A673 (cell line): ENCODE results near the gene SYNJ2. TPM values are rescaled to one million over a fixed set of nuclear protein-coding genes. Genes with fewer than 3 reads are reported as not detected.

Source experiments
- BruUV-seq: library from RNA; stranded (reverse); fragments of 400-500 nt; replicated peaks from 2 replicates; lab custom pipeline; 2021; lab: Mats Ljungman, UMichigan
- CTCF ChIA-PET: fragments of 300-600 bp; sonication (Branson Sonifier 250); formaldehyde crosslinking; loops from one replicate; lab custom pipeline; 2022; ENCODE audit warnings: antibody characterized with exemption; lab: Charles Lee
- POLR2A ChIA-PET: fragments of 300-600 bp; sonication (Branson Sonifier 250); formaldehyde crosslinking; loops from one replicate; lab custom pipeline; 2022; ENCODE audit warnings: antibody characterized with exemption; ENCODE audit not compliant: low non-redundant PET; lab: Charles Lee
- DNase-seq: peaks from one replicate; pipeline ENCODE4 v3.0.0-alpha.2; 2015; ENCODE audit warnings: low spot score
- H3K27ac ChIP-seq: fragments of 200-600 bp; sonication (generic); 2 replicates; pipeline ENCODE4 v1.5.1; 2016; ENCODE audit warnings: mixed run types, low read depth, mild to moderate bottlenecking, mixed read lengths, antibody characterized with exemption, low read length; ENCODE audit not compliant: poor library complexity, severe bottlenecking
- H3K27me3 ChIP-seq: fragments of 200-600 bp; sonication (generic); replicated peaks from 2 replicates; pipeline ENCODE4 v1.6.1; 2017; ENCODE audit warnings: mixed run types, low read depth, mild to moderate bottlenecking, mixed read lengths, antibody characterized with exemption, low read length; ENCODE audit not compliant: insufficient read depth, poor library complexity
- H3K36me3 ChIP-seq: fragments of 200-600 bp; sonication (generic); 2 replicates; pipeline ENCODE4 v1.6.1; 2016; ENCODE audit warnings: mixed run types, mild to moderate bottlenecking, mixed read lengths, antibody characterized with exemption, low read length; ENCODE audit not compliant: insufficient read depth, poor library complexity, severe bottlenecking
- H3K4me1 ChIP-seq: fragments of 200-600 bp; sonication (generic); 2 replicates; pipeline ENCODE4 v1.6.1; 2017; ENCODE audit warnings: mixed run types, mild to moderate bottlenecking, mixed read lengths, antibody characterized with exemption, low read length; ENCODE audit not compliant: insufficient read depth, poor library complexity, severe bottlenecking
- H3K4me3 ChIP-seq: fragments of 200-600 bp; sonication (generic); 2 replicates; pipeline ENCODE4 v1.5.1; 2016; ENCODE audit warnings: low read depth, mixed run types, mild to moderate bottlenecking, mixed read lengths, low read length; ENCODE audit not compliant: poor library complexity, severe bottlenecking
- H3K9me3 ChIP-seq: fragments of 200-600 bp; sonication (generic); 2 replicates; pipeline ENCODE4 v1.6.1; 2016; ENCODE audit warnings: mixed run types, low read depth, mild to moderate bottlenecking, mixed read lengths, antibody characterized with exemption, low read length; ENCODE audit not compliant: poor library complexity, severe bottlenecking
- CTCF ChIP-seq: fragments of 300-800, 200-600 bp; sonication (generic); conservative IDR thresholded peaks from 2 replicates; pipeline ENCODE4 v1.5.1; 2017; ENCODE audit warnings: low read depth, mild to moderate bottlenecking, antibody characterized with exemption, low read length, moderate library complexity, mixed read lengths
- EZH2 ChIP-seq: fragments of 200-600 bp; sonication (generic); IDR thresholded peaks from 2 replicates; pipeline ENCODE4 v1.6.1; 2017; ENCODE audit warnings: borderline replicate concordance, low read depth, mild to moderate bottlenecking, mixed read lengths, antibody characterized with exemption, low read length; ENCODE audit not compliant: poor library complexity, severe bottlenecking
- intact Hi-C: fragments of 100-400 bp; cut with micrococcal nuclease; formaldehyde crosslinking; loops from one replicate; pipeline ENCODE4 v1.10.0; 2022; ENCODE audit not compliant: unreplicated experiment
- total RNA-seq: library from RNA; stranded (reverse); gene quantifications from 2 replicates; pipeline ENCODE4 v1.2.3, GENCODE V29; 2021

The SYNJ2 gene
- total RNA-seq, 1 experiment from 2014 or later, result 37.0 TPM

DNA sequence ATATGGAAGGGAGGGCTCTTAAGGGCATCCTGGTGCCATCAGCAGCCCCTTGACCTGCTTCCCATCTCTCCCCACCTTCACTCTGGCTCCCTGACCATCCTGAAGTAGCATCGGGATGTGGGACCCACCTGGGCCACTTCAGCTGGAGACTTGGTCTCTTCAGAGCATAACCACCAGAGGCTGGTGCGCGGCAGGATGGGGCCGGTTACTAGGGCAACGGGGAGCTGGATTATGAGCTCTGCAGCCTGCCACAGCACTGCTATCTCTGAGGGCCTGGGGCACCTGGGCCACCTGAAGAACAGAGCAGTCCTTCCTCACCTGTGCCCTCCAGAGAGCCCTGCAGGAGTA is 79.7 kb downstream of the SYNJ2 start:
- no peaks in the 10 kb centered on the region for H3K9me3 ChIP-seq
- intact Hi-C loops, result no loop called here
- peaks cover 18% of the 10 kb centered on the region for H3K4me1 ChIP-seq
- no peaks in the 10 kb centered on the region for H3K27me3 ChIP-seq
- CTCF ChIA-PET, result interaction anchor here (0.6 to 2.5 kb wide), 2 partner anchors 11 to 21 kb away, joined by 4 to 9 read pairs; no protein-coding TSS in a partner anchor
- no TSS peak for BruUV-seq
- POLR2A ChIA-PET, result no interaction called here
- peaks cover 7% of the 10 kb centered on the region for H3K36me3 ChIP-seq
- H3K4me3 ChIP-seq, result no peak overlapping the region
- TF ChIP-seq CTCF (no peak), EZH2 (no peak)
- DNase-seq, result no peak
- H3K27ac ChIP-seq, result no peak overlapping the region

GRCh38 chr6:158061709-158062461 is 80.2 kb downstream of the SYNJ2 start:
- intact Hi-C loops, result no loop called here
- no TSS peak for BruUV-seq
- POLR2A ChIA-PET, result interaction anchor here (0.5 kb wide), 1 partner anchor 313 kb away, joined by 6 read pairs; no protein-coding TSS in a partner anchor
- Histone ChIP-seq H3K4me1 (peaks cover 18% of the 10 kb centered on the region), H3K27me3 (no peaks in the 10 kb centered on the region), H3K36me3 (peaks cover 7% of the 10 kb centered on the region), H3K27ac (no peak overlapping the region), H3K4me3 (no peak overlapping the region), H3K9me3 (no peaks in the 10 kb centered on the region)
- CTCF ChIA-PET, result interaction anchor here (0.6 to 2.5 kb wide), 3 partner anchors 10 to 1357 kb away, joined by 4 to 10 read pairs (median 9); no protein-coding TSS in a partner anchor
- DNase-seq, result peak; percentile 33
- TF ChIP-seq CTCF (no peak), EZH2 (no peak)

DNA sequence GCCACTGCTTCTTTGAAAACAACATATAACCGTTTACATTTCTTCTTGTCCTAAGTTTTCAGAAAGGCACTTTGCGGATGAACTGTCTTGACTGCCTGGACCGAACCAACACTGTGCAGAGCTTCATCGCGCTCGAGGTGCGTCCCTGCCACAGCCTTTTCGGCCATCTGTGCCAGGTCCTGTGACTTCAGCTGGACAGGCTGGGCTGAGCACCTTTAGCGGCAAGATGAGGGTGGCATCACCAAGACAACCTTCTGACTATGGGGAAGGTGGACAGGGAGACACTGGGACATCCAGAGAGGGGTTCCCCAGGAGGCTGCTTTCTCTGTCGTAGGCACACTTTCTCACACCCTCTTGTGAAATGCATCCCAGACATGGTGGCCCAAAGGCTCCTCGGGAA is 82.1 kb downstream of the SYNJ2 start:
- Histone ChIP-seq H3K4me3 (no peak overlapping the region), H3K9me3 (no peaks in the 10 kb centered on the region), H3K27me3 (no peaks in the 10 kb centered on the region), H3K4me1 (peaks cover 18% of the 10 kb centered on the region), H3K36me3 (peaks cover 7% of the 10 kb centered on the region), H3K27ac (no peak overlapping the region)
- POLR2A ChIA-PET, result no interaction called here
- CTCF ChIA-PET, result interaction anchor here (2.5 kb wide), 1 partner anchor 9 kb away, joined by 9 read pairs; no protein-coding TSS in a partner anchor
- intact Hi-C loops, result no loop called here
- no TSS peak for BruUV-seq
- TF ChIP-seq EZH2 (no peak), CTCF (no peak)
- DNase-seq, result no peak
